ENCODE data around the gene IFI16. TPM values are rescaled to one million over a fixed set of nuclear protein-coding genes. Genes with fewer than 3 reads are reported as not detected.

IFI16 gene
- total RNA-seq, 1 donor from 2014 or later, result 258 TPM

- Mint-ChIP-seq H3K4me3 (ENCODE audit: unreplicated experiment) (no peak overlapping the region), H3K27ac (ENCODE audit: unreplicated experiment) (no peak overlapping the region), H3K9me3 (ENCODE audit: unreplicated experiment) (no peaks in the 10 kb centered on the region), H3K36me3 (ENCODE audit: low read depth, unreplicated experiment) (peaks cover 4% of the 10 kb centered on the region), H3K4me1 (ENCODE audit: unreplicated experiment) (peaks cover 33% of the 10 kb centered on the region), H3K27me3 (ENCODE audit: unreplicated experiment) (peaks cover 1% of the 10 kb centered on the region)
- no peak for DNase-seq (ENCODE audit: low spot score)
- no peak for TF ChIP-seq CTCF (IDR thresholded peaks at IDR 0.05; ENCODE audit: unreplicated experiment)
Measured at GRCh38 chr1:159090286-159091179, 80.8 kb downstream of the IFI16 start.

- peaks cover 33% of the 10 kb centered on the region for H3K4me1 Mint-ChIP-seq (ENCODE audit: unreplicated experiment)
- H3K4me3 Mint-ChIP-seq (ENCODE audit: unreplicated experiment), result no peak overlapping the region
- DNase-seq (ENCODE audit: low spot score), result no peak
- H3K27me3 Mint-ChIP-seq (ENCODE audit: unreplicated experiment), result peaks cover 1% of the 10 kb centered on the region
- H3K36me3 Mint-ChIP-seq (ENCODE audit: low read depth, unreplicated experiment), result peaks cover 4% of the 10 kb centered on the region
- no peak for TF ChIP-seq CTCF (IDR thresholded peaks at IDR 0.05; ENCODE audit: unreplicated experiment)
- H3K9me3 Mint-ChIP-seq (ENCODE audit: unreplicated experiment), result no peaks in the 10 kb centered on the region
- no peak overlapping the region for H3K27ac Mint-ChIP-seq (ENCODE audit: unreplicated experiment)
Measured at GRCh38 chr1:159091180-159091560, 81.5 kb downstream of the IFI16 start.

- Mint-ChIP-seq H3K4me1 (ENCODE audit: unreplicated experiment) (peaks cover 33% of the 10 kb centered on the region), H3K9me3 (ENCODE audit: unreplicated experiment) (no peaks in the 10 kb centered on the region), H3K36me3 (ENCODE audit: low read depth, unreplicated experiment) (peaks cover 4% of the 10 kb centered on the region), H3K4me3 (ENCODE audit: unreplicated experiment) (no peak overlapping the region), H3K27ac (ENCODE audit: unreplicated experiment) (no peak overlapping the region), H3K27me3 (ENCODE audit: unreplicated experiment) (peaks cover 1% of the 10 kb centered on the region)
- no peak for TF ChIP-seq CTCF (IDR thresholded peaks at IDR 0.05; ENCODE audit: unreplicated experiment)
- no peak for DNase-seq (ENCODE audit: low spot score)
Measured at GRCh38 chr1:159091607-159092031, 81.9 kb downstream of the IFI16 start.

- Mint-ChIP-seq H3K4me1 (ENCODE audit: unreplicated experiment) (peaks cover 31% of the 10 kb centered on the region), H3K27me3 (ENCODE audit: unreplicated experiment) (peaks cover 1% of the 10 kb centered on the region), H3K9me3 (ENCODE audit: unreplicated experiment) (no peaks in the 10 kb centered on the region), H3K36me3 (ENCODE audit: low read depth, unreplicated experiment) (peaks cover 4% of the 10 kb centered on the region), H3K4me3 (ENCODE audit: unreplicated experiment) (no peak overlapping the region), H3K27ac (ENCODE audit: unreplicated experiment) (no peak overlapping the region)
- no peak for TF ChIP-seq CTCF (IDR thresholded peaks at IDR 0.05; ENCODE audit: unreplicated experiment)
- DNase-seq (ENCODE audit: low spot score), result no peak
Measured at GRCh38 chr1:159092036-159092760, 82.5 kb downstream of the IFI16 start.

DNA sequence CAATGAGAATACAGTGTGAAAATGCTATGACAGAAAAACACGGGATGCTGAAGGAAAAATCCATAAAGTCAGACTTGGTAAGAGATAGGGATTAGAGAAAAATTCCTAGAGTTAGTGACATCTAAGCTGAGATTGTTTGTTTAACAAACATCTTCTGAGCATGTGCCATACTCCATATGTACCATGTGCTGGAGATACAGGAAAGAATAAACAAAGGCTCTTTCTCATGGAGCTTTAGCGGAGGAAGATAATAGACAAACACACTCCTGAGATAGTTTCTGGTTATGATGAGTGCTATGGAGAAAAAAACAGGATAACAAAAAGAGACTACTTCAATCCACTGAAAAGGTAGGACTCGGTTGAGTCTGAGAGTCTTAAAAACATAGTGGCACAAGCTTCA, 88.9 kb downstream of the IFI16 start:
- Mint-ChIP-seq H3K36me3 (ENCODE audit: low read depth, unreplicated experiment) (peaks cover 19% of the 10 kb centered on the region), H3K4me1 (ENCODE audit: unreplicated experiment) (peaks cover 15% of the 10 kb centered on the region), H3K27me3 (ENCODE audit: unreplicated experiment) (peaks cover 2% of the 10 kb centered on the region), H3K4me3 (ENCODE audit: unreplicated experiment) (no peak overlapping the region), H3K27ac (ENCODE audit: unreplicated experiment) (no peak overlapping the region), H3K9me3 (ENCODE audit: unreplicated experiment) (no peaks in the 10 kb centered on the region)
- DNase-seq (ENCODE audit: low spot score), result no peak
- no peak for TF ChIP-seq CTCF (IDR thresholded peaks at IDR 0.05; ENCODE audit: unreplicated experiment)

Measured in endothelial cell (in vitro differentiated cells).